HG03280 (cell line): ENCODE data around the gene ZBED4.
"Not testable (repeated sequence)": the region's sequence is repeated elsewhere in the genome, so short reads cannot be mapped to it uniquely, and the experiment has no call there.

ENCODE experiments used
- ATAC-seq: cut with Tn5 transposase; IDR thresholded peaks from one replicate; pipeline ENCODE4 v1.9.1; 2021; ENCODE audit warnings: mild to moderate bottlenecking, moderate library complexity; ENCODE audit not compliant: unreplicated experiment

ZBED4 gene

GRCh38 chr22:49852898-49853894 is at the start of gene ZBED4:
TSS of gene ZBED4 (plus strand) at chr22:49853844. CDS start at chr22:49883663, 29,819 bp downstream.
- peak; percentile 77 for ATAC-seq

- no peak for ATAC-seq
Measured at GRCh38 chr22:49807129-49807528, 46.5 kb upstream of the ZBED4 start.

- ATAC-seq: no peak
Measured at GRCh38 chr22:49807780-49808708, 45.6 kb upstream of the ZBED4 start.

GRCh38 chr22:49810363-49811019 is 43.2 kb upstream of the ZBED4 start:
- ATAC-seq: no peak

GRCh38 chr22:49811020-49811791 is 42.4 kb upstream of the ZBED4 start:
- ATAC-seq: no peak

- no peak for ATAC-seq
Measured at GRCh38 chr22:49812838-49813237, 40.8 kb upstream of the ZBED4 start.

GRCh38 chr22:49814164-49814686 is 39.4 kb upstream of the ZBED4 start:
- no peak for ATAC-seq

- no peak for ATAC-seq
Measured at GRCh38 chr22:49814856-49815255, 38.8 kb upstream of the ZBED4 start.

- ATAC-seq: no peak
Measured at GRCh38 chr22:49815641-49816091, 38.0 kb upstream of the ZBED4 start.

- ATAC-seq: no peak
Measured at GRCh38 chr22:49817359-49817758, 36.3 kb upstream of the ZBED4 start.

- no peak for ATAC-seq
Measured at GRCh38 chr22:49820984-49821383, 32.7 kb upstream of the ZBED4 start.

- ATAC-seq: not testable (repeated sequence)
Measured at GRCh38 chr22:49821741-49822140, 31.9 kb upstream of the ZBED4 start.

- no peak for ATAC-seq
Measured at GRCh38 chr22:49823289-49824045, 30.2 kb upstream of the ZBED4 start.

GRCh38 chr22:49824185-49824925 is 29.3 kb upstream of the ZBED4 start:
- ATAC-seq: no peak

- ATAC-seq: no peak
Measured at GRCh38 chr22:49824936-49825335, 28.7 kb upstream of the ZBED4 start.

GRCh38 chr22:49825436-49825835 is 28.2 kb upstream of the ZBED4 start:
- ATAC-seq: no peak

GRCh38 chr22:49825944-49826602 is 27.6 kb upstream of the ZBED4 start:
- ATAC-seq: no peak
